IMR-90 (cell line): ENCODE data around the gene ZNF155. TPM values are rescaled to one million over a fixed set of nuclear protein-coding genes. Genes with fewer than 3 reads are reported as not detected.
"Not testable (repeated sequence)": the region's sequence is repeated elsewhere in the genome, so short reads cannot be mapped to it uniquely, and the experiment has no call there.

Experiments
- ATAC-seq: fragments of 200-7000 bp; cut with Tn5 transposase; 2 replicates; pipeline ENCODE4 v1.9.1; 2020; ENCODE audit warnings: low read depth, mild to moderate bottlenecking, moderate library complexity
- BruUV-seq: library from RNA; stranded (reverse); fragments of 400-500 nt; replicated peaks from 2 replicates; lab custom pipeline; 2021; lab: Mats Ljungman, UMichigan
- CTCF ChIA-PET: fragments of 300-600 bp; formaldehyde crosslinking; extraction: SDS; loops from one replicate; lab custom pipeline; 2021; ENCODE audit warnings: antibody characterized with exemption; lab: Yijun Ruan, JAX
- POLR2A ChIA-PET: fragments of 300-600 bp; sonication (Branson Sonifier 250); formaldehyde crosslinking; loops from one replicate; lab custom pipeline; 2022; ENCODE audit warnings: antibody characterized with exemption; ENCODE audit not compliant: unreplicated experiment; lab: Charles Lee
- DNase-seq: peaks from one replicate; pipeline ENCODE4 v3.0.0; 2013
- H2AFZ ChIP-seq: replicated peaks from 2 replicates; pipeline ENCODE3; 2013; ENCODE audit warnings: low read length, mild to moderate bottlenecking; ENCODE audit not compliant: poor library complexity
- H2AK5ac ChIP-seq: 2 replicates; pipeline ENCODE4 v1.6.1; 2013; ENCODE audit warnings: low read depth, low read length, inconsistent platforms
- H2AK9ac ChIP-seq: replicated peaks from 2 replicates; pipeline ENCODE3; 2013; ENCODE audit warnings: mild to moderate bottlenecking, low read depth, low read length, moderate library complexity; ENCODE audit not compliant: poor library complexity
- H2BK120ac ChIP-seq: 2 replicates; pipeline ENCODE4 v1.6.1; 2013; ENCODE audit warnings: low read depth, low read length, inconsistent platforms
- H2BK15ac ChIP-seq: 3 replicates; pipeline ENCODE4 v1.6.1; 2013; ENCODE audit warnings: low read depth, low read length, inconsistent platforms
- H2BK20ac ChIP-seq: 2 replicates; pipeline ENCODE4 v1.6.1; 2013; ENCODE audit warnings: low read depth, mild to moderate bottlenecking, inconsistent platforms, low read length, moderate library complexity
- H2BK5ac ChIP-seq: 2 replicates; pipeline ENCODE4 v1.6.1; 2013; ENCODE audit warnings: mild to moderate bottlenecking, low read depth, low read length, inconsistent platforms; ENCODE audit not compliant: poor library complexity, severe bottlenecking
- H3K14ac ChIP-seq: replicated peaks from 2 replicates; pipeline ENCODE4 v1.6.1; 2013; ENCODE audit warnings: low read depth, low read length, inconsistent platforms
- H3K18ac ChIP-seq: 2 replicates; pipeline ENCODE4 v1.6.1; 2013; ENCODE audit warnings: low read depth, low read length, control low read depth
- H3K23ac ChIP-seq: 2 replicates; pipeline ENCODE4 v1.6.1; 2013; ENCODE audit warnings: low read depth, low read length, inconsistent platforms
- H3K27ac ChIP-seq: 2 replicates; pipeline ENCODE4 v1.5.1; 2013; ENCODE audit warnings: mild to moderate bottlenecking, control low read depth, low read length; ENCODE audit not compliant: insufficient read depth
- H3K27me3 ChIP-seq: 2 replicates; pipeline ENCODE4 v1.6.1; 2013; ENCODE audit warnings: low read length; ENCODE audit not compliant: control insufficient read depth, insufficient read depth
- H3K36me3 ChIP-seq: 2 replicates; pipeline ENCODE4 v1.6.1; 2013; ENCODE audit warnings: low read length, mixed read lengths; ENCODE audit not compliant: control insufficient read depth, insufficient read depth
- H3K4ac ChIP-seq: 2 replicates; pipeline ENCODE4 v1.6.1; 2013; ENCODE audit warnings: low read depth, low read length, inconsistent platforms
- H3K4me1 ChIP-seq: 2 replicates; pipeline ENCODE4 v1.6.1; 2013; ENCODE audit warnings: low read length, mixed read lengths; ENCODE audit not compliant: control insufficient read depth, insufficient read depth
- H3K4me2 ChIP-seq: 2 replicates; pipeline ENCODE4 v1.6.1; 2013; ENCODE audit warnings: low read depth, mild to moderate bottlenecking, control low read depth, low read length, moderate library complexity
- H3K4me3 ChIP-seq: 2 replicates; pipeline ENCODE4 v1.5.1; 2013; ENCODE audit warnings: low read depth, mild to moderate bottlenecking, control low read depth, low read length, moderate library complexity; ENCODE audit not compliant: insufficient read depth
- H3K56ac ChIP-seq: 2 replicates; pipeline ENCODE4 v1.6.1; 2013; ENCODE audit warnings: low read length, inconsistent platforms; ENCODE audit not compliant: insufficient read depth; ENCODE audit errors: extremely low read depth
- H3K79me1 ChIP-seq, 2 experiments: 2 replicates each; pipeline ENCODE4 v1.6.1; 2013; ENCODE audit warnings: low read length in 2 of 2, inconsistent platforms in 1 of 2, low read depth in 1 of 2
- H3K9ac ChIP-seq: 2 replicates; pipeline ENCODE4 v1.6.1; 2013; ENCODE audit warnings: low read depth, low read length, control low read depth
- H3K9me1 ChIP-seq: 2 replicates; pipeline ENCODE4 v1.6.1; 2013; ENCODE audit warnings: low read length, inconsistent platforms; ENCODE audit not compliant: insufficient read depth
- H3K9me3 ChIP-seq: 2 replicates; pipeline ENCODE4 v1.6.1; 2013; ENCODE audit warnings: low read length; ENCODE audit not compliant: control insufficient read depth, insufficient read depth
- H4K20me1 ChIP-seq: 2 replicates; pipeline ENCODE4 v1.6.1; 2013; ENCODE audit warnings: low read length, inconsistent platforms; ENCODE audit not compliant: insufficient read depth
- H4K5ac ChIP-seq: 2 replicates; pipeline ENCODE4 v1.6.1; 2013; ENCODE audit warnings: mild to moderate bottlenecking, low read depth, low read length, control low read depth
- H4K8ac ChIP-seq, 2 experiments: 2 replicates each; pipeline ENCODE4 v1.6.1; 2013; ENCODE audit warnings: low read depth in 2 of 2, low read length in 2 of 2, control low read depth in 1 of 2, inconsistent platforms in 1 of 2
- H4K91ac ChIP-seq: 2 replicates; pipeline ENCODE4 v1.6.1; 2013; ENCODE audit warnings: low read depth, low read length, inconsistent platforms; ENCODE audit not compliant: insufficient read depth
- WGBS, 2 experiments: methylation state at CpG; one replicate each; pipeline versions ENCODE4 v1.1.5 to v1.1.7; 2013; ENCODE audit warnings: missing lambda C conversion rate in 2 of 2; ENCODE audit not compliant: insufficient read length in 1 of 2; ENCODE audit errors: extremely low coverage in 2 of 2; 5-methylcytosine and 5-hydroxymethylcytosine counted together
- dilution Hi-C: fragments of 300-500 bp; cut with HindIII; formaldehyde crosslinking; loops from one replicate; pipeline ENCODE4 v1.14.3; 2018; ENCODE audit warnings: low sequenced_read_pairs; ENCODE audit not compliant: unreplicated experiment
- in situ Hi-C: fragments of 300-500 bp; cut with MboI; formaldehyde crosslinking; loops from 3 replicates; pipeline ENCODE4 v1.14.3; 2019; ENCODE audit warnings: low sequenced_read_pairs, inconsistent platforms, mixed read lengths
- intact Hi-C: fragments of 100-400 bp; cut with micrococcal nuclease; formaldehyde crosslinking; loops from 2 replicates; pipeline ENCODE4 v1.10.0; 2022
- polyA plus RNA-seq, 3 experiments: library from polyadenylated mRNA; depleted of rRNA; stranded (reverse); fragments of >200 nt; gene quantifications; 2 replicates each; pipeline ENCODE4 v1.2.3, GENCODE V29; 2012; ENCODE audit warnings: low replicate concordance in 1 of 3
- total RNA-seq: library from RNA; depleted of rRNA; stranded (reverse); fragments of >200 nt; gene quantifications from 2 replicates; pipeline ENCODE4 v1.2.3, GENCODE V29; 2012

Gene ZNF155
- total and polyA plus RNA-seq, 2 of the 4 experiments (the other 2 are of a cell fraction) = 3.5 to 9.0 TPM

GRCh38 chr19:43949803-43950202, 34.2 kb upstream of the ZNF155 start:
- CTCF ChIA-PET, H2BK20ac ChIP-seq, H2AK9ac ChIP-seq, H3K27me3 ChIP-seq, H3K4me1 ChIP-seq, BruUV-seq, dilution Hi-C loops, H3K9me3 ChIP-seq, DNase-seq, H2BK120ac ChIP-seq, H4K8ac ChIP-seq, H3K4me2 ChIP-seq, in situ Hi-C loops, H4K20me1 ChIP-seq, H3K23ac ChIP-seq, H2AK5ac ChIP-seq, H3K18ac ChIP-seq, intact Hi-C loops, H2AFZ ChIP-seq, ATAC-seq, H3K4ac ChIP-seq, POLR2A ChIA-PET, H3K14ac ChIP-seq, H3K9me1 ChIP-seq, H2BK5ac ChIP-seq, H3K27ac ChIP-seq, H3K4me3 ChIP-seq, H3K9ac ChIP-seq, H4K91ac ChIP-seq, H4K5ac ChIP-seq, H3K36me3 ChIP-seq, H2BK15ac ChIP-seq, H3K56ac ChIP-seq: not testable (repeated sequence)
- peaks cover 5 to 21% of the 10 kb centered on the region in 2 experiments; a peak in 3 of 4 replicates for H3K79me1 ChIP-seq
- no CpG with 5 or more reads among the region's 2 CpGs for WGBS, 2 experiments
